OCI-LY7 (cell line): Measurements from ENCODE around the gene CAPN5. TPM values are rescaled to one million over a fixed set of nuclear protein-coding genes. Genes with fewer than 3 reads are reported as not detected.

Experiments
- BruUV-seq: library from RNA; stranded (reverse); fragments of 400-500 nt; replicated peaks from 2 replicates; lab custom pipeline; 2021; lab: Mats Ljungman, UMichigan
- CTCF ChIA-PET: fragments of 300-600 bp; sonication (Branson Sonifier 250); formaldehyde crosslinking; loops from one replicate; lab custom pipeline; 2022; ENCODE audit warnings: antibody characterized with exemption; ENCODE audit not compliant: unreplicated experiment; lab: Charles Lee
- POLR2A ChIA-PET: fragments of 300-600 bp; sonication (Branson Sonifier 250); formaldehyde crosslinking; loops from one replicate; lab custom pipeline; 2022; ENCODE audit warnings: antibody characterized with exemption; lab: Charles Lee
- DNase-seq: peaks from one replicate; pipeline ENCODE4 v3.0.0-alpha.2; 2015; ENCODE audit warnings: low spot score
- H2AFZ ChIP-seq: fragments of 200-600 bp; sonication (generic), shearing (Covaris generic); 2 replicates; pipeline ENCODE4 v1.6.1; 2014; ENCODE audit warnings: mild to moderate bottlenecking, antibody characterized with exemption, low read length, moderate library complexity
- H3K27ac ChIP-seq: fragments of 200-600 bp; sonication (generic); 2 replicates; pipeline ENCODE4 v1.5.1; 2014; ENCODE audit warnings: mixed run types, low read depth, mild to moderate bottlenecking, moderate library complexity, low read length, inconsistent platforms; ENCODE audit not compliant: poor library complexity, severe bottlenecking
- H3K36me3 ChIP-seq: fragments of 200-600 bp; sonication (generic); 2 replicates; pipeline ENCODE4 v1.6.1; 2014; ENCODE audit warnings: mild to moderate bottlenecking, antibody characterized with exemption, low read length, moderate library complexity, mixed read lengths; ENCODE audit not compliant: insufficient read depth
- H3K4me1 ChIP-seq: fragments of 200-600 bp; sonication (generic); 2 replicates; pipeline ENCODE4 v1.5.1; 2014; ENCODE audit warnings: mild to moderate bottlenecking, low read length; ENCODE audit not compliant: insufficient read depth, poor library complexity, severe bottlenecking
- H3K4me2 ChIP-seq: fragments of 200-600 bp; sonication (generic); 2 replicates; pipeline ENCODE4 v1.6.1; 2014; ENCODE audit warnings: mild to moderate bottlenecking, low read length
- H3K4me3 ChIP-seq: fragments of 200-600 bp; sonication (generic); 2 replicates; pipeline ENCODE4 v1.5.1; 2014; ENCODE audit warnings: mild to moderate bottlenecking, low read depth, low read length; ENCODE audit not compliant: poor library complexity, severe bottlenecking
- H3K79me2 ChIP-seq: fragments of 200-600 bp; sonication (generic); 2 replicates; pipeline ENCODE4 v1.6.1; 2016; ENCODE audit warnings: low read depth, mild to moderate bottlenecking, low read length, moderate library complexity, mixed read lengths; ENCODE audit not compliant: insufficient read depth
- H3K9me2 ChIP-seq: fragments of 200-600 bp; sonication (generic); 2 replicates; pipeline ENCODE4 v1.6.1; 2016; ENCODE audit warnings: mild to moderate bottlenecking, low read length, mixed read lengths; ENCODE audit not compliant: insufficient read depth
- H3K9me3 ChIP-seq: fragments of 200-600 bp; sonication (generic); 2 replicates; pipeline ENCODE4 v1.6.1; 2014; ENCODE audit warnings: mild to moderate bottlenecking, mixed run types, low read length, mixed read lengths
- H4K20me1 ChIP-seq: fragments of 200-600 bp; sonication (generic); 2 replicates; pipeline ENCODE4 v1.6.1; 2014; ENCODE audit warnings: mild to moderate bottlenecking, antibody characterized with exemption, low read length, moderate library complexity, mixed read lengths; ENCODE audit not compliant: insufficient read depth
- CTCF ChIP-seq: fragments of 200-600 bp; sonication (generic); conservative IDR thresholded peaks from 2 replicates; pipeline ENCODE4 v1.5.1; 2014; ENCODE audit warnings: mild to moderate bottlenecking, antibody characterized with exemption, low read length, moderate library complexity, mixed read lengths
- EZH2phosphoT487 ChIP-seq: fragments of 200-600 bp; sonication (generic); IDR thresholded peaks from 2 replicates; pipeline ENCODE4 v1.6.1; 2018; ENCODE audit warnings: low read depth, borderline replicate concordance, mild to moderate bottlenecking, mixed run types, antibody characterized with exemption, low read length, moderate library complexity, mixed read lengths
- intact Hi-C: fragments of 100-400 bp; cut with micrococcal nuclease; formaldehyde crosslinking; loops from one replicate; pipeline ENCODE4 v1.10.0; 2022; ENCODE audit not compliant: unreplicated experiment
- total RNA-seq, 2 experiments: library from RNA; depleted of rRNA in 1 of 2; stranded (reverse); fragments of >200 nt in 1 of 2; shearing (Covaris generic) in 1 of 2; gene quantifications; 2 replicates each; pipeline ENCODE4 v1.2.3, GENCODE V29; 2014 to 2022

The CAPN5 gene
- total RNA-seq, 2 experiments from 2014 or later, result 1.4 to 1.5 TPM

GRCh38 chr11:77035039-77035438, 31.7 kb upstream of the CAPN5 start:
- no peaks in the 10 kb centered on the region for H3K4me1 ChIP-seq
- POLR2A ChIA-PET, result no interaction called here

GRCh38 chr11:77035580-77035979, 31.2 kb upstream of the CAPN5 start:
- TF ChIP-seq EZH2phosphoT487, result no peak
- no peak for TF ChIP-seq CTCF
- Histone ChIP-seq H3K9me3 (no peaks in the 10 kb centered on the region), H3K4me3 (no peak overlapping the region), H3K79me2 (no peaks in the 10 kb centered on the region), H3K36me3 (no peaks in the 10 kb centered on the region), H4K20me1 (no peaks in the 10 kb centered on the region), H3K4me2 (no peak overlapping the region), H3K27ac (no peak overlapping the region), H3K4me1 (no peaks in the 10 kb centered on the region), H3K9me2 (no peaks in the 10 kb centered on the region), H2AFZ (no peak overlapping the region)
- ChIA-PET CTCF (no interaction called here), POLR2A (no interaction called here)
- BruUV-seq, result no TSS peak
- DNase-seq, result no peak
- intact Hi-C loops, result loop anchor here (5.0 kb wide), 1 partner anchor 113 kb away; no protein-coding TSS in a partner anchor

More at GRCh38 chr11:77035039-77035438, 31.7 kb upstream of the CAPN5 start:
- no peak overlapping the region for H3K4me2 ChIP-seq
- no peak for DNase-seq
- CTCF ChIA-PET, result no interaction called here
- no peaks in the 10 kb centered on the region for H4K20me1 ChIP-seq
- no peaks in the 10 kb centered on the region for H3K36me3 ChIP-seq
- intact Hi-C loops, result loop anchor here (5.0 kb wide), 1 partner anchor 113 kb away; no protein-coding TSS in a partner anchor
- H3K79me2 ChIP-seq, result no peaks in the 10 kb centered on the region
- H3K9me3 ChIP-seq, result no peaks in the 10 kb centered on the region
- no peaks in the 10 kb centered on the region for H3K9me2 ChIP-seq
- TF ChIP-seq EZH2phosphoT487 (no peak), CTCF (no peak)
- no peak overlapping the region for H3K27ac ChIP-seq
- H2AFZ ChIP-seq, result no peak overlapping the region
- BruUV-seq, result no TSS peak
- H3K4me3 ChIP-seq, result no peak overlapping the region

GRCh38 chr11:77036398-77036797, 30.4 kb upstream of the CAPN5 start:
- no peaks in the 10 kb centered on the region for H3K79me2 ChIP-seq
- H3K36me3 ChIP-seq, result no peaks in the 10 kb centered on the region
- H4K20me1 ChIP-seq, result no peaks in the 10 kb centered on the region
- ChIA-PET POLR2A (no interaction called here), CTCF (no interaction called here)
- H2AFZ ChIP-seq, result no peak overlapping the region
- DNase-seq, result no peak
- H3K9me2 ChIP-seq, result no peaks in the 10 kb centered on the region
- no peak for TF ChIP-seq EZH2phosphoT487
- TF ChIP-seq CTCF, result no peak
- intact Hi-C loops, result loop anchor here (5.0 kb wide), 1 partner anchor 114 kb away; no protein-coding TSS in a partner anchor
- H3K4me2 ChIP-seq, result no peak overlapping the region
- BruUV-seq, result no TSS peak
- no peak overlapping the region for H3K4me3 ChIP-seq
- H3K9me3 ChIP-seq, result no peaks in the 10 kb centered on the region
- H3K27ac ChIP-seq, result no peak overlapping the region
- H3K4me1 ChIP-seq, result no peaks in the 10 kb centered on the region
